GM06990 (cell line): ENCODE results near the gene WDR91.

Experiments used
- DNase-seq: peaks from one replicate; pipeline ENCODE4 v3.0.0-alpha.2; 2011; ENCODE audit not compliant: insufficient read length; ENCODE audit errors: extremely low read depth
- H3K27me3 ChIP-seq: replicated peaks from 2 replicates; pipeline ENCODE4 v1.6.0; 2011; ENCODE audit warnings: low read length; ENCODE audit not compliant: control insufficient read depth, insufficient read depth
- H3K36me3 ChIP-seq: 2 replicates; pipeline ENCODE4 v1.5.1; 2011; ENCODE audit warnings: low read length; ENCODE audit not compliant: control insufficient read depth, insufficient read depth
- H3K4me3 ChIP-seq: replicated peaks from 2 replicates; pipeline ENCODE4 v1.5.1; 2011; ENCODE audit warnings: low read depth, mild to moderate bottlenecking, control low read depth, low read length
- TF ChIP-seq, protein P1 (sequence below): IDR thresholded peaks from 2 replicates; pipeline ENCODE4 v1.5.1; 2011; ENCODE audit warnings: low read length, control low read depth, mild to moderate bottlenecking, inconsistent platforms; ENCODE audit not compliant: insufficient read depth, poor library complexity, severe bottlenecking

The WDR91 gene

DNA sequence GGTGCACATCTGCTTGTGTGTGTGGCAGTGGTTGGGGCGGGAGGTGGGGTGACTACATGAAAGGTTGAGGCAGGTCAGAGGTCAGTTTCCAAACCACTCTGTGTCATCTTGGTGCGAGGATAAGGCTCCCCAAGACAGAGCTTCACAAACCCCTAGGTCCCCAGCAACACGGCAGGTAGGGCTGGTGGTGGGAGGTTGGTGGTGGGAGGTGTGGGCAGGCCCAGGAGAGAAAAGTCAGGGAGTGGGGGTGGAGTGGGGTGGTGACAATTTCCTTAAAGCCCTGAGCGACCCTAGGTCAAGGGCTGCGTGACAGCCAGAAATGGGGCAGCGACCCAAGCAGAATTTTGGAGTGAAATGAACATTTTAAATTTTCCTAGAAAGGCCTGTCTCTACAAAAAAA is 20.8 kb upstream of the WDR91 start:
- Histone ChIP-seq H3K36me3 (no peaks in the 10 kb centered on the region), H3K4me3 (no peak overlapping the region), H3K27me3 (no peaks in the 10 kb centered on the region)
- TF ChIP-seq, protein P1, sequence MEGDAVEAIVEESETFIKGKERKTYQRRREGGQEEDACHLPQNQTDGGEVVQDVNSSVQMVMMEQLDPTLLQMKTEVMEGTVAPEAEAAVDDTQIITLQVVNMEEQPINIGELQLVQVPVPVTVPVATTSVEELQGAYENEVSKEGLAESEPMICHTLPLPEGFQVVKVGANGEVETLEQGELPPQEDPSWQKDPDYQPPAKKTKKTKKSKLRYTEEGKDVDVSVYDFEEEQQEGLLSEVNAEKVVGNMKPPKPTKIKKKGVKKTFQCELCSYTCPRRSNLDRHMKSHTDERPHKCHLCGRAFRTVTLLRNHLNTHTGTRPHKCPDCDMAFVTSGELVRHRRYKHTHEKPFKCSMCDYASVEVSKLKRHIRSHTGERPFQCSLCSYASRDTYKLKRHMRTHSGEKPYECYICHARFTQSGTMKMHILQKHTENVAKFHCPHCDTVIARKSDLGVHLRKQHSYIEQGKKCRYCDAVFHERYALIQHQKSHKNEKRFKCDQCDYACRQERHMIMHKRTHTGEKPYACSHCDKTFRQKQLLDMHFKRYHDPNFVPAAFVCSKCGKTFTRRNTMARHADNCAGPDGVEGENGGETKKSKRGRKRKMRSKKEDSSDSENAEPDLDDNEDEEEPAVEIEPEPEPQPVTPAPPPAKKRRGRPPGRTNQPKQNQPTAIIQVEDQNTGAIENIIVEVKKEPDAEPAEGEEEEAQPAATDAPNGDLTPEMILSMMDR: no peak
- no peak for DNase-seq

DNA sequence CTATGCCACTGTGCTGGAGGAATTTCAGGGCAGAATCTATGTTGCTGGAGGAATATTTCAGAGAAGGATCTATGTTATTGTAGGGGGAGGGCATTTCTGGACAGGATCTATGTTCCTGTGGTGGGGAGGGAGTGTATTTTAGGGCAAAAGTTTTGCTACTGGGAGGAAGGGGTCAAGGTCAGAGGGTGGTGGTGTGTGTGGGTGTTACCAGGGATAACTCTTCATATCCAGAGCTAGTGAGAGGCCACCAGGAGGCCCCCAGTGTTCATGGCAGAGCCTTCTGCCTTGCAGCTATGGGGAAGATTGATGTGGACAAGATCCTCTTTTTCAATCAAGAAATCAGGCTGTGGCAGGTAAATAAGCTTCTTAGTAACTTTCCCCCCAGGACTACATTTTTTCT is 20.4 kb upstream of the WDR91 start:
- TF ChIP-seq, protein P1: no peak
- Histone ChIP-seq H3K36me3 (no peaks in the 10 kb centered on the region), H3K4me3 (no peak overlapping the region), H3K27me3 (no peaks in the 10 kb centered on the region)
- DNase-seq: no peak

DNA sequence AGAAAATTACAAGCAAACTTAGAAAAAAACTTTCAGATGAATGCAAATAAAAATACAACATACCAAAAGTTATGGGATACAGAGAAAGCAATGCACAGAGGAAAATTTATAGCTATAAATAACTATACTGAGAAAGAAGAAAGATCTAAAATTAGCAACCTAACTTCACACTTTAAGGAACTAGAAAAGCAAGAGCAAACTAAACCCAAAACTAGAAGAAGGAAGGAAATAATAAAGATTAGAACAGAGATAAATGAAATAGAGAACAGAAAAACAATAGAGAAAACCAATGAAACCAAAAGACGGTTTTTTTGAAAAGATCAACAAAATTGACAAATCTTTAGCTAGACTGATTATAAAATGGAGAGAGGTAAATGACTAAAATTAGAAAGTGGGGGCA is 12.7 kb upstream of the WDR91 start:
- DNase-seq: no peak
- Histone ChIP-seq H3K36me3 (no peaks in the 10 kb centered on the region), H3K4me3 (no peak overlapping the region), H3K27me3 (no peaks in the 10 kb centered on the region)
- TF ChIP-seq, protein P1: no peak

DNA sequence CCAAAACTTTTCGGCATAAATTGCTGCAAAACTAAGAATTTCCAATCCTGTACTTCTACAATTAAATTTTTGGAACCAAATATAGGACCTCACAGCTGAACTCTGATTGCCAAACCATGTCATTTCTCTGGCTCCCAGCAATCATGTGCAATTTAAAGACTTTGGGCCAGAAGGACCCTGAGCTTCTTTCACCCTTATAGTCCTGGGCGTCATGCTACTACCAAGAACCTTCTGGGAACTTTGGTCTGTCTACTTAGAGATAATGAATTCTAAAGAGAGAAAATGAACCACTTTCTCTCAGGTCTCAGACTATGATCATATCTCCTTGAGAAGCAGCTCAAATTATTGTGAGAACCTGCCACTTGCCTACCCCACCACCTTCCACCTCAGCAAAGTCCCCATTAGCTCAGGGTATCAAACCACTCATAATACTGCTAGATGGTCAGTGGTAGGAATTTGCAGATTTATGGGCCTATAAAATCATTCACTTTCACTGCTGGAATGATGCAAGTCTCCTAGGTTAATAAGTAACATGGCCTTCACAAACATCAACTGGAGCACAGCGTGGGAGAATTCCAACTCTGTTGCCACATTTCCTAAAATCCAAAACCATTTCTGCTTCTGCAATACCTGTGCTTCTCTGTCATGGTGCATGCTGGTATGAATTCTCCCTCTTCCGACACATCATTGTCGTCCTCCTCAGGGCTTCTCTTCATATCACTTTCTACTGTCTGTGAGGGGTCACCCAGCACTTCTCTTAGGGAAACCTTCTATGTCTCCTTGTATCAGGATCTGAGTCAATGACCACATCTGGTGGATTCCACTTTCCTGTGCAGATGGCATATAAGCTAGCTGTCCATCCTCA is 6.6 kb upstream of the WDR91 start:
- no peaks in the 10 kb centered on the region for H3K36me3 ChIP-seq
- no peaks in the 10 kb centered on the region for H3K27me3 ChIP-seq
- DNase-seq: no peak
- TF ChIP-seq, protein P1: no peak
- no peak overlapping the region for H3K4me3 ChIP-seq

DNA sequence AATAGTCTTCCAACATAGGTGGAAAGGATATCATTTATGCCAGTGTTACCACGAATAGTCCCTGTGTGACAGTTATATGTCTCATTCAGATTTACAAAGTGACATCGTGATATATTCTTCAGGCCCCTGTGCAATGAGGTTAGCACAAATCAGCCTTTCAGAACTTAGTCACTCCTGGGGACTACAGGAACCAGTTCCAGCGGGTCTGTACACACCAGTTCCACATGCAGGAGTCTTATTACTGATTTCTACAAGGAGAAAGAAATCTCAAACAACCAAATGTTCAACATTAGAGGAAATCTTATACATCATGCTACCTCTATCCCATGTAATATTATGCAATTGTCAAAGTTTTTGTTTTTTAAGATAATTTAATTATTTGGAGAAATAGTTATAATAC is 4.4 kb upstream of the WDR91 start:
- no peak for DNase-seq
- no peaks in the 10 kb centered on the region for H3K36me3 ChIP-seq
- TF ChIP-seq, protein P1: no peak
- H3K4me3 ChIP-seq: no peak overlapping the region
- H3K27me3 ChIP-seq: no peaks in the 10 kb centered on the region
